HEK293 (cell line): ENCODE measurements around the gene SLC17A1.

Source experiments
- CTCF ChIA-PET: fragments of 350-600 bp; formaldehyde crosslinking; extraction: SDS; loops from one replicate; lab custom pipeline; 2021; ENCODE audit warnings: antibody characterized with exemption; lab: Yijun Ruan, JAX
- POLR2A ChIA-PET: fragments of 300-600 bp; formaldehyde crosslinking; extraction: SDS; loops from one replicate; lab custom pipeline; 2020; ENCODE audit warnings: antibody characterized with exemption, inconsistent platforms; lab: Yijun Ruan, JAX
- H3K27ac ChIP-seq: fragments of 200-500 bp; sonication (Bioruptor generic); 2 replicates; pipeline ENCODE4 v1.5.1; 2014; ENCODE audit warnings: low read depth, low read length, control low read depth, inconsistent platforms; ENCODE audit errors: extremely low read depth
- H3K36me3 ChIP-seq, 2 experiments: fragments of 200-500 bp in 1 of 2; sonication (Bioruptor generic) in 1 of 2; 1 replicate in 1 of 2; 2 replicates in 1 of 2; pipeline ENCODE4 v1.5.1; 2014 to 2017; ENCODE audit warnings: inconsistent platforms in 2 of 2, low read length in 2 of 2; ENCODE audit not compliant: control insufficient read depth in 2 of 2, insufficient read depth in 1 of 2
- H3K4me1 ChIP-seq: fragments of 200-500 bp; sonication (Bioruptor generic); 2 replicates; pipeline ENCODE4 v1.5.1; 2014; ENCODE audit warnings: mild to moderate bottlenecking, low read length, inconsistent platforms; ENCODE audit not compliant: control insufficient read depth, insufficient read depth
- H3K4me3 ChIP-seq: 2 replicates; pipeline ENCODE4 v1.5.1; 2011; ENCODE audit warnings: low read depth, mild to moderate bottlenecking, control low read depth, low read length, moderate library complexity
- H3K9me3 ChIP-seq: fragments of 200-500 bp; sonication (Bioruptor generic); 2 replicates; pipeline ENCODE4 v1.5.1; 2014; ENCODE audit warnings: low read depth, low read length, inconsistent platforms; ENCODE audit not compliant: control insufficient read depth, insufficient read depth
- PATZ1 ChIP-seq: fragments of 450-650 bp; formaldehyde crosslinking; IDR thresholded peaks from 2 replicates; pipeline ENCODE4 v1.5.1; 2016; ENCODE audit warnings: missing biosample characterization, missing genetic modification characterization
- PRDM1 ChIP-seq: fragments of 450-650 bp; formaldehyde crosslinking; IDR thresholded peaks from 2 replicates; pipeline ENCODE4; 2016; ENCODE audit warnings: missing biosample characterization, missing genetic modification characterization
- PRDM2 ChIP-seq: fragments of 450-650 bp; formaldehyde crosslinking; IDR thresholded peaks from 2 replicates; pipeline ENCODE4 v1.5.1; 2016; ENCODE audit warnings: missing biosample characterization, missing genetic modification characterization, borderline replicate concordance
- ZNF157 ChIP-seq: fragments of 450-650 bp; formaldehyde crosslinking; IDR thresholded peaks from 2 replicates; pipeline ENCODE4 v1.5.1; 2016; ENCODE audit warnings: missing biosample characterization, missing genetic modification characterization
- ZNF175 ChIP-seq: fragments of 450-650 bp; formaldehyde crosslinking; IDR thresholded peaks from 2 replicates; pipeline ENCODE4 v1.5.1; 2016; ENCODE audit warnings: missing biosample characterization, missing genetic modification characterization
- ZNF23 ChIP-seq: fragments of 450-650 bp; formaldehyde crosslinking; IDR thresholded peaks from 2 replicates; pipeline ENCODE4 v1.5.1; 2016; ENCODE audit warnings: missing biosample characterization, missing genetic modification characterization, borderline replicate concordance
- ZNF292 ChIP-seq: fragments of 450-650 bp; formaldehyde crosslinking; IDR thresholded peaks from 2 replicates; pipeline ENCODE4 v1.5.1; 2016; ENCODE audit warnings: low read depth, missing biosample characterization, missing genetic modification characterization, borderline replicate concordance
- ZNF473 ChIP-seq: fragments of 450-650 bp; formaldehyde crosslinking; IDR thresholded peaks from 2 replicates; pipeline ENCODE4 v1.5.1; 2017; ENCODE audit warnings: missing biosample characterization, missing genetic modification characterization
- ZNF529 ChIP-seq: fragments of 450-650 bp; formaldehyde crosslinking; IDR thresholded peaks from 2 replicates; pipeline ENCODE4 v1.5.1; 2017; ENCODE audit warnings: missing genetic modification characterization, missing biosample characterization; ENCODE audit not compliant: insufficient replicate concordance
- ZNF843 ChIP-seq: fragments of 450-650 bp; formaldehyde crosslinking; IDR thresholded peaks from 2 replicates; pipeline ENCODE4 v1.5.1; 2016; ENCODE audit warnings: missing biosample characterization, missing genetic modification characterization

Gene SLC17A1

GRCh38 chr6:25851961-25852360 lies 20.1 kb upstream of the SLC17A1 start:
- POLR2A ChIA-PET = interaction anchor here (0.7 kb wide), 1 partner anchor 272 kb away, joined by 3 read pairs; no protein-coding TSS in a partner anchor
- CTCF ChIA-PET = interaction anchor here (0.7 kb wide), 1 partner anchor 587 kb away, joined by 3 read pairs; no protein-coding TSS in a partner anchor
- no peaks in the 10 kb centered on the region for H3K4me1 ChIP-seq
- TF ChIP-seq ZNF157 (no peak), ZNF175 (tag by site-specific recombination) (no peak), ZNF529 (tag by site-specific recombination) (no peak)
- TF ChIP-seq, all 188 proteins: peak for 0
- H3K4me3 ChIP-seq = no peak overlapping the region
- no peak overlapping the region for H3K27ac ChIP-seq
- no peaks in the 10 kb centered on the region for H3K36me3 ChIP-seq
- no peaks in the 10 kb centered on the region for H3K9me3 ChIP-seq

- ChIA-PET CTCF (interaction anchor here (0.5 to 1.1 kb wide), 3 partner anchors 56 to 1578 kb away, joined by 3 to 5 read pairs (median 3); no protein-coding TSS in a partner anchor), POLR2A (no interaction called here)
- H3K9me3 ChIP-seq = no peaks in the 10 kb centered on the region
- H3K4me1 ChIP-seq = no peaks in the 10 kb centered on the region
- TF ChIP-seq ZNF292 (tag by site-specific recombination) = no peak
- H3K36me3 ChIP-seq = no peaks in the 10 kb centered on the region
- no peak overlapping the region for H3K27ac ChIP-seq
- H3K4me3 ChIP-seq = no peak overlapping the region
Observed at GRCh38 chr6:25844518-25844917, 12.7 kb upstream of the SLC17A1 start.

- Histone ChIP-seq H3K27ac (no peak overlapping the region), H3K9me3 (no peaks in the 10 kb centered on the region), H3K4me1 (no peaks in the 10 kb centered on the region), H3K36me3 (no peaks in the 10 kb centered on the region), H3K4me3 (no peak overlapping the region)
- CTCF ChIA-PET = interaction anchor here (0.7 kb wide), 1 partner anchor 19 kb away, joined by 3 read pairs; no protein-coding TSS in a partner anchor
- TF ChIP-seq ZNF473 (tag by site-specific recombination) = no peak
- TF ChIP-seq PRDM2 = no peak
- 0 out of 2 replicates have a peak, but pooled peaks have one; percentile 3 for TF ChIP-seq PRDM1 (tag by site-specific recombination)
- TF ChIP-seq PATZ1 (tag by site-specific recombination) = no peak
- no peak for TF ChIP-seq ZNF23 (tag by site-specific recombination)
- TF ChIP-seq ZNF843 = no peak
- POLR2A ChIA-PET = no interaction called here
Observed at GRCh38 chr6:25842526-25842925, 10.7 kb upstream of the SLC17A1 start.
